CD4-positive, alpha-beta memory T cell (primary cell): Measurements from ENCODE around the gene NOP14. TPM values are rescaled to one million over a fixed set of nuclear protein-coding genes. Genes with fewer than 3 reads are reported as not detected.

Experiments used
- CTCF ChIA-PET: fragments of 350-600 bp; sonication (Branson Sonifier 250); formaldehyde crosslinking; loops from one replicate; lab custom pipeline; 2021; ENCODE audit warnings: inconsistent platforms; ENCODE audit not compliant: partially characterized antibody; lab: Charles Lee
- POLR2A ChIA-PET: fragments of 350-600 bp; sonication (Branson Sonifier 250); formaldehyde crosslinking; loops from one replicate; lab custom pipeline; 2021; ENCODE audit not compliant: partially characterized antibody; lab: Charles Lee
- DNase-seq, 5 donors: peaks; one replicate each; pipeline versions ENCODE4 v3.0.0 to v3.0.0-alpha.2; 2020 to 2022; ENCODE audit warnings: mixed read lengths in 1 of 5
- H3K27ac ChIP-seq: one replicate; pipeline ENCODE4 v1.7.0; 2013; ENCODE audit warnings: low read depth, low read length
- H3K27me3 ChIP-seq: 2 replicates; pipeline ENCODE4 v1.7.0; 2013; ENCODE audit warnings: mild to moderate bottlenecking, low read length, moderate library complexity; ENCODE audit not compliant: insufficient read depth
- H3K36me3 ChIP-seq: 2 replicates; pipeline ENCODE4 v1.7.0; 2013; ENCODE audit warnings: mild to moderate bottlenecking, low read length, moderate library complexity; ENCODE audit not compliant: insufficient read depth
- H3K4me1 ChIP-seq: 2 replicates; pipeline ENCODE4 v1.7.0; 2013; ENCODE audit warnings: mild to moderate bottlenecking, low read length, moderate library complexity; ENCODE audit not compliant: insufficient read depth
- H3K4me3 ChIP-seq, 2 donors: one replicate each; pipeline ENCODE4 v1.7.0; 2013; ENCODE audit warnings: low read length in 2 of 2, mild to moderate bottlenecking in 1 of 2
- H3K9me3 ChIP-seq, 2 donors: one replicate each; pipeline ENCODE4 v1.7.0; 2013; ENCODE audit warnings: low read length in 2 of 2, control low read depth in 1 of 2; ENCODE audit not compliant: control insufficient read depth in 1 of 2
- H3K27ac Mint-ChIP-seq, 7 donors: one replicate each; pipeline ENCODE4 v1.8.0; 2020 to 2021; ENCODE audit warnings: mixed read lengths in 7 of 7, mild to moderate bottlenecking in 6 of 7, inconsistent platforms in 3 of 7, moderate library complexity in 3 of 7
- H3K27me3 Mint-ChIP-seq, 2 donors: one replicate each; pipeline ENCODE4 v1.8.0; 2020 to 2021; ENCODE audit warnings: mixed read lengths in 2 of 2
- H3K36me3 Mint-ChIP-seq, 2 donors: one replicate each; pipeline ENCODE4 v1.8.0; 2020 to 2021; ENCODE audit warnings: mixed read lengths in 2 of 2, inconsistent platforms in 1 of 2, mild to moderate bottlenecking in 1 of 2
- H3K4me1 Mint-ChIP-seq, 4 donors: one replicate each; pipeline ENCODE4 v1.8.0; 2020 to 2021; ENCODE audit warnings: mixed read lengths in 4 of 4, mild to moderate bottlenecking in 1 of 4
- H3K4me3 Mint-ChIP-seq, 8 donors: one replicate each; pipeline ENCODE4 v1.8.0; 2020 to 2021; ENCODE audit warnings: mixed read lengths in 8 of 8, mild to moderate bottlenecking in 7 of 8, moderate library complexity in 6 of 8, inconsistent platforms in 3 of 8
- H3K9me3 Mint-ChIP-seq, 8 donors: one replicate each; pipeline ENCODE4 v1.8.0; 2020 to 2021; ENCODE audit warnings: mixed read lengths in 8 of 8, mild to moderate bottlenecking in 5 of 8, inconsistent platforms in 3 of 8, moderate library complexity in 1 of 8
- intact Hi-C: fragments of 100-400 bp; cut with micrococcal nuclease; formaldehyde crosslinking; loops from one replicate; pipeline ENCODE4 v1.15.1; 2023
- polyA plus RNA-seq, 2 donors: library from polyadenylated mRNA; unstranded; fragments of 300-500 nt; fragmentation: Illumina TruSeq; gene quantifications; one replicate each; pipeline ENCODE4 v1.2.3, GENCODE V29; 2021
- total RNA-seq, 2 experiments: library from RNA; stranded (reverse); gene quantifications; one replicate each; pipeline ENCODE4 v1.2.3, GENCODE V29; 2021

Gene NOP14
- total and polyA plus RNA-seq, 4 experiments from 2014 or later: 2.6 to 41.4 (median 38.4) TPM

DNA sequence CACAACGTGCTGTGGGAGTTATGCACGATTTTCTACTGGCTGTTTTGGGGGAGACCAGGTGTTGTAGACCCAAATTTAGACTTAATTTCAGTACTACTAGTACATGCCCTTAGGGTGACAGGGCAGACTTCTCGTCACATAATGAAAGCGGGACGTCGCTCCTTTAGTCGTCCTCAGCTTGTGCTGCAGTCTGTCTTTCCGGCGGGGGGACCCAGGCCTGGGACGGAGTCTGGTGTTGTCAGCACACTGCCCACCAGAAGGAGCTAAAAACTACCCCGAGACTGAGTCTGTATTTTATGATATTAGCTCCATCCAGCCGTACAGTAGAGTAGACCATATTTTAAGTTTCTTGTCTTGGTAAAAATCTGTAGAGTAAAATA is 35.5 kb downstream of the NOP14 start:
- no peaks in the 10 kb centered on the region for H3K9me3 ChIP-seq

DNA sequence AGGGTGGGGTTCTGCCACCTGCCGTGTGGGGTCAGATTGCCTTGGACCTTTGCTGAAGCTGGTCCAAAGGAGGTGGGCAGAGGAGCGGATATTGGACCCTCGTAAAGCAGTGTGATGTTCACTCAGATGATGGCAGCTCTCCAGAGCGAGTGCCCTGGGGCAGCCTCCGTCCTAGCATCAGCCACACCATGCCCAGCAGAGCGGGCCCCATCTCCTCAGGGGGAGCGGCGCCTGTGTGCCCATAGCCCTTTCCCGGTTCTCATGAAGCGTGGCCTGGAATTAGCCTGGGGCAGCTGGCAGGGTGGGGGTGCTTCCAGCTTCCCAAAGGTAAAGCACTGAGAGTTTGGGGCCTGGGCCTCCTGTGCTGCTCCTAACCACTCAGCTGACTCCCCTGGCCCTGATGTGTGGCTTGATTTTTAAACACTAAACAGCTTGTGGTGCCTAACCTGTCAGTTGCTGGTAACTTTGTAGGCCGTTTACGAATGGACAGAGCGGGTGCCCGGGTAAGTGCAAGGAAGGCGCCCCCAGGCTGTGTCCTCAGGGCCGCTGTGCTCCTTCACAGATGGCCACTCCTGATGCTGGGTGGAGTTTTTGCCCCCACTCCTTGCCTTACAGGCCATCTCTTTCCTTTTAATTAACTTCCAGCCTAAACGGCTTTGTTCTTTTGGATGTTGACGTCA is 36.0 kb downstream of the NOP14 start:
- Mint-ChIP-seq H3K4me3 (no peak overlapping the region), H3K9me3 (peaks cover 0 to 3% (median 0%) of the 10 kb centered on the region in 8 donors), H3K4me1 (peaks cover 13 to 28% (median 21%) of the 10 kb centered on the region in 4 donors), H3K27me3 (no peaks in the 10 kb centered on the region), H3K27ac (peak overlapping the region in 2 of 7 donors; percentile 46 to 67), H3K36me3 (peaks cover 14 to 69% of the 10 kb centered on the region in 2 donors)
- no peak for DNase-seq
- Histone ChIP-seq H3K27me3 (no peaks in the 10 kb centered on the region), H3K4me3 (no peak overlapping the region), H3K9me3 (no peaks in the 10 kb centered on the region), H3K4me1 (peaks cover 26% of the 10 kb centered on the region), H3K27ac (no peak overlapping the region), H3K36me3 (peaks cover 67% of the 10 kb centered on the region)
- intact Hi-C loops: no loop called here
- POLR2A ChIA-PET: interaction anchor here (0.9 to 2.2 kb wide), 2 partner anchors 8 to 10 kb away, joined by 3 to 5 read pairs; no protein-coding TSS in a partner anchor
- CTCF ChIA-PET: no interaction called here

More for the DNA sequence above, 35.5 kb downstream of the NOP14 start:
- H3K4me1 ChIP-seq: peaks cover 26% of the 10 kb centered on the region
- CTCF ChIA-PET: no interaction called here
- H3K36me3 ChIP-seq: peaks cover 67% of the 10 kb centered on the region
- Mint-ChIP-seq H3K27ac (peak overlapping the region in 1 of 7 donors; percentile 59), H3K27me3 (no peaks in the 10 kb centered on the region), H3K4me3 (no peak overlapping the region), H3K9me3 (peaks cover 0 to 3% (median 0%) of the 10 kb centered on the region in 8 donors), H3K36me3 (peaks cover 14 to 64% of the 10 kb centered on the region in 2 donors), H3K4me1 (peaks cover 12 to 28% (median 20%) of the 10 kb centered on the region in 4 donors)
- intact Hi-C loops: no loop called here
- H3K4me3 ChIP-seq: no peak overlapping the region
- POLR2A ChIA-PET: interaction anchor here (0.7 to 2.2 kb wide), 3 partner anchors 8 to 16 kb away, joined by 3 to 5 read pairs (median 3); no protein-coding TSS in a partner anchor
- no peak overlapping the region for H3K27ac ChIP-seq
- H3K27me3 ChIP-seq: no peaks in the 10 kb centered on the region
- DNase-seq: no peak

DNA sequence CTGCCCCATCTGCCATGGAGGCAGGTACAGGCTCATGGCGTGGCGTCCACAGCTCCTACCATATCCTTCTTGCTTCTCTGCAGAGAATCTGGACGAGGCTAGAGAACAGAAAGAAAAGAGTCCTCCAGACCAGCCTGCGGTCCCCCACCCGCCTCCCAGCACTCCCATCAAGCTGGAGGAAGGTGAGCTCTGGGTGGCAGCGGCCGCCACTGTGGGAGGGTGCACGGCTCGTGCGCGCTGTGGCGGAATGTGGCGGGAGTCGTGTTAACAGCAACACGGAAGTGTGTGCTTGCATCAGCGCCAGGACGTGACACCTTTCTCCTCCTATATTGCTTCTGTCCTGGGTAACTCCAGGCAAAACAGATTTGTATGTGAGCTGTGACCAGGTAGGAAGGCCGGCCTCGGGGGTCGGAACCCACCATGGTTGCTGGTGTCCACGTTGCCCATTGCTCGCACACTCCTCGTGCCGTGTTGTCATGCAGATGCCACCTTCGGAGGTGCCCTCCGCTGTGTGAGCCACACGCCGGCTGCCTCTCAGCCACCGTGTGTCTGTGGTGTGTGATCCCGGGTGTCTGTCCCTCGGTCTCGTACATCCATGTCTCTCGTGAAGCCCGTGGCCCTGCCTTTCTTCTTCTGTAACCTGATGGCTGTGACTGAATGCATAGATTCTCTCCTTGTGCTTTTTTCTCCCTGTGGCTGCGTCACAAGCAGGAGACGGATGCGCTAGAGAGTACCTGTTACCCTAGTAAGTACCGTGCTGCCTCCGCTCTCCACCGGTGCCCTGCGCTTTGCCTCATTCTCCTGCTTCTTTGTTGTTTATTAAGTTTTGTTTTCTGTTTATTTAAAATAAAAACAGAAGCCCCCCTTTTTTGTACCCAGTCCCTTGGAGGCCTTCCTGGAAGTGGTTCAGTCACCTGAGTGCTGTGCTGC is 37.0 kb downstream of the NOP14 start:
- CTCF ChIA-PET: no interaction called here

DNA sequence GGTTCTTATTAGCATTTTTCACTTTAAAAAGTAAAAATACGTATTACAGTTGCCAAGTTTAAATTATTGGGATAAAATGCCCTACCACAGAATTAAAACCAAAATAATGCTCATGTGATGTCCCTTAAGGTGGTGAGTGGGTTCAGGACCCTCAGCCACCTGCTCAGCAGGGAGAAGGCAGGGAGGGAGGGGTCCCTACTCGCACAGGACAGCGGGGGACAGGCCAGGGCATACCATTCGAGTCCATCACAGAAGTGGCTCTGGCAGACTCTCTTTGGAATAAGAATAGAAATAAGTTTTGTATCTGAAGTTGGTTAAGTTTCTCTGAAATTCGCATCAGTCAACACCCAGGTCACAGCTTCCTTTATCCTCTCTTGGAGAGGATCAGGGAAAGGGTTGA is 37.7 kb downstream of the NOP14 start:
- ChIA-PET POLR2A (interaction anchor here (1.1 to 4.3 kb wide), 2 partner anchors 11 kb away, joined by 4 to 29 read pairs; no protein-coding TSS in a partner anchor), CTCF (no interaction called here)
- H3K27me3 Mint-ChIP-seq: no peaks in the 10 kb centered on the region
- Histone ChIP-seq H3K27me3 (no peaks in the 10 kb centered on the region), H3K9me3 (no peaks in the 10 kb centered on the region), H3K27ac (no peak overlapping the region), H3K36me3 (peaks cover 65% of the 10 kb centered on the region), H3K4me3 (no peak overlapping the region), H3K4me1 (peaks cover 21% of the 10 kb centered on the region)
- H3K9me3 Mint-ChIP-seq: peaks cover 0 to 3% (median 0%) of the 10 kb centered on the region in 8 donors
- no peak for DNase-seq
- H3K4me3 Mint-ChIP-seq: no peak overlapping the region
- intact Hi-C loops: no loop called here
- peaks cover 19 to 33% (median 29%) of the 10 kb centered on the region in 4 donors for H3K4me1 Mint-ChIP-seq
- no peak overlapping the region for H3K27ac Mint-ChIP-seq
- peaks cover 23 to 75% of the 10 kb centered on the region in 2 donors for H3K36me3 Mint-ChIP-seq

More for the DNA sequence above, 37.0 kb downstream of the NOP14 start:
- Mint-ChIP-seq H3K4me1 (peaks cover 15 to 28% (median 24%) of the 10 kb centered on the region in 4 donors), H3K27me3 (no peaks in the 10 kb centered on the region), H3K27ac (peak overlapping the region in 2 of 7 donors; percentile 8 to 17), H3K36me3 (peaks cover 21 to 71% of the 10 kb centered on the region in 2 donors), H3K4me3 (no peak overlapping the region), H3K9me3 (peaks cover 0 to 3% (median 0%) of the 10 kb centered on the region in 8 donors)
- no peak for DNase-seq
- H3K27ac ChIP-seq: no peak overlapping the region
- H3K27me3 ChIP-seq: no peaks in the 10 kb centered on the region
- intact Hi-C loops: no loop called here
- peaks cover 67% of the 10 kb centered on the region for H3K36me3 ChIP-seq
- H3K4me3 ChIP-seq: no peak overlapping the region
- POLR2A ChIA-PET: interaction anchor here (2.2 to 4.3 kb wide), 2 partner anchors 10 to 11 kb away, joined by 5 to 29 read pairs; no protein-coding TSS in a partner anchor
- H3K4me1 ChIP-seq: peaks cover 22% of the 10 kb centered on the region
- H3K9me3 ChIP-seq: no peaks in the 10 kb centered on the region

DNA sequence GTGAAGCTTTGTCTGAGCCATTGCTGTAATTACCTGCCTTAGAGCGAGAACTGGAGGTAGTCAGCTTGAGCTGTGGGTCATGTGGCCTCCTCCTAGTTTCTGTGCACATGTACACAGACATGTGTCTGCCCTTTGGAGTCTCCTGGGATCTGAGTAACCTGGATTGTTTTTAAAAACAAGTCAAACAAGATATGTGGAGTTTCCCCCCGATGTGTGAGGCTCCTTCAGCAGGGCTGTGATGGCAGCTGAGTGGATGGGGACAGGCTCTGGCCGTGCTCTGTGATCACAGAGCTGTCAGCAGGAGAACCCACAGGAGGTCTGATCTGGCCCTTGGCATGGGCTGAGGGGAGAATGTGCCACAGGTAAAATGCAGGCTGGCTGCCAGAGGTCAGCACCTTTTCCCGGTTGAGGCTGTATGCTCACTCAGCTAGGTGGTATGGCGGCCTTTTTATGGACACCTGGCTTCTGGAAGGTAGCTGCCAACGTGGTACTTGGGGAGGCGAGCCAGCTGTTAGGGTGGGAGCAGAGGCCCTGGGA is 38.4 kb downstream of the NOP14 start:
- H3K36me3 Mint-ChIP-seq: peaks cover 29 to 75% of the 10 kb centered on the region in 2 donors
- H3K9me3 ChIP-seq: no peaks in the 10 kb centered on the region
- ChIA-PET POLR2A (interaction anchor here (1.1 to 4.3 kb wide), 3 partner anchors 7 to 11 kb away, joined by 4 to 29 read pairs (median 12); no protein-coding TSS in a partner anchor), CTCF (interaction anchor here (0.7 kb wide), 1 partner anchor 161 kb away, joined by 3 read pairs; no protein-coding TSS in a partner anchor)
- peaks cover 21% of the 10 kb centered on the region for H3K4me1 ChIP-seq
- intact Hi-C loops: no loop called here
- H3K27ac Mint-ChIP-seq: peak overlapping the region in 4 of 7 donors; percentile 3 to 70 (median 60)
- H3K4me3 Mint-ChIP-seq: no peak overlapping the region
- no peaks in the 10 kb centered on the region for H3K27me3 Mint-ChIP-seq
- H3K27ac ChIP-seq: peak overlapping the region; percentile 10
- peaks cover 22 to 40% (median 34%) of the 10 kb centered on the region in 4 donors for H3K4me1 Mint-ChIP-seq
- H3K9me3 Mint-ChIP-seq: peaks cover 0 to 3% (median 0%) of the 10 kb centered on the region in 8 donors
- no peaks in the 10 kb centered on the region for H3K27me3 ChIP-seq
- no peak for DNase-seq
- H3K4me3 ChIP-seq: no peak overlapping the region
- H3K36me3 ChIP-seq: peaks cover 59% of the 10 kb centered on the region

DNA sequence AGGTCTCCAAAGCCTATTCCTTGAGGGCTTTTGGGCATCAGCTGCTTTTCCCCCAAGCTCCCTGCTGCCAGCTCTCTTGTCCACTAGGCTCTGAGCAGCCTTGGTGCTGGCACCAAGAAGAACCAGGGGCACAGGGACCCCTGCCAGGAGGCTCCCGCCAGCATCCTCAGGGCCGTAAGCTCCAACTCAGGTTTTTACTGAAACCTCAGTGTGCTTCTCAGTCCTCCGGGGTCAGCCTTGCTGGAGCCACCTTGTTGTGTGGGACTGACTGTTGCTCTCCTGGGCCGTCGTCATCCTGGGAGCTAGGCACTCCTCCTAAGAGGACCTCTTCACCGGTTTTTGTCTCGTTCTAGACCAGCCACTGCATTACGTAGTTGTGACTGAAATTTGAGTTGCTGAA is 38.9 kb downstream of the NOP14 start:
- Mint-ChIP-seq H3K9me3 (peaks cover 0 to 3% (median 0%) of the 10 kb centered on the region in 8 donors), H3K27ac (peak overlapping the region in 2 of 7 donors; percentile 61 to 66), H3K4me3 (no peak overlapping the region), H3K36me3 (peaks cover 34 to 75% of the 10 kb centered on the region in 2 donors), H3K4me1 (peaks cover 24 to 44% (median 36%) of the 10 kb centered on the region in 4 donors), H3K27me3 (no peaks in the 10 kb centered on the region)
- intact Hi-C loops: no loop called here
- H3K36me3 ChIP-seq: peaks cover 53% of the 10 kb centered on the region
- peaks cover 21% of the 10 kb centered on the region for H3K4me1 ChIP-seq
- no peak for DNase-seq
- H3K27ac ChIP-seq: peak overlapping the region; percentile 41
- ChIA-PET POLR2A (interaction anchor here (1.1 to 4.3 kb wide), 3 partner anchors 8 to 12 kb away, joined by 4 to 29 read pairs (median 12); no protein-coding TSS in a partner anchor), CTCF (interaction anchor here (0.7 to 1.6 kb wide), 2 partner anchors 10 to 160 kb away, joined by 3 read pairs; no protein-coding TSS in a partner anchor)
- H3K9me3 ChIP-seq: no peaks in the 10 kb centered on the region
- no peak overlapping the region for H3K4me3 ChIP-seq
- H3K27me3 ChIP-seq: no peaks in the 10 kb centered on the region
